GM21737 (cell line): ENCODE results near the gene BCAS3.

Experiments
- ATAC-seq: cut with Tn5 transposase; IDR thresholded peaks from one replicate; pipeline ENCODE4 v1.9.1; 2021; ENCODE audit warnings: mild to moderate bottlenecking, moderate library complexity; ENCODE audit not compliant: unreplicated experiment

The BCAS3 gene

GRCh38 chr17:61412860-61413660, 735.4 kb downstream of the BCAS3 start:
- no peak for ATAC-seq

DNA sequence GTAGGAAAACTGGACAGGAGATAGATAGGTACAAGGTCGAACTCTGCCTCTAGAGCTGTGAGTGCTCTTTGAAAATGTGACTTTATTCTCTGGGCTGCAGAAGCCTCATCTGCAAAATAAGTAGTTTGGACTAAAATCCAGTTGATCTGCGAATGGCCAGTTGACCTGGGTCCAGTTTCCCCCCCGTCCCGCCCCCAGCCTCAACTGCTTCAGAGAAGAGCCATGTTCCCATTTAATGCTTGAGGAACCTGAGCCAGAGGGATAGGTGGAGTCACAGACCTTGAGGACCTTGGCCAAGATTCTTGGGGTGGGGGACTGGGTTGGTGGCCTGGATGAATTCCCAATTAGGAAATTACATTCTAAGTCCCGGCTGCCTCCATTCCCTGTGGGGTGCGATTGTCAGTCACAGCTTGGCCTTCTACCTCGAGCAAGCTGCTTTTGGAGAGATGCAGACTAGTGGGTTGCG, 736.0 kb downstream of the BCAS3 start:
- ATAC-seq, result no peak

DNA sequence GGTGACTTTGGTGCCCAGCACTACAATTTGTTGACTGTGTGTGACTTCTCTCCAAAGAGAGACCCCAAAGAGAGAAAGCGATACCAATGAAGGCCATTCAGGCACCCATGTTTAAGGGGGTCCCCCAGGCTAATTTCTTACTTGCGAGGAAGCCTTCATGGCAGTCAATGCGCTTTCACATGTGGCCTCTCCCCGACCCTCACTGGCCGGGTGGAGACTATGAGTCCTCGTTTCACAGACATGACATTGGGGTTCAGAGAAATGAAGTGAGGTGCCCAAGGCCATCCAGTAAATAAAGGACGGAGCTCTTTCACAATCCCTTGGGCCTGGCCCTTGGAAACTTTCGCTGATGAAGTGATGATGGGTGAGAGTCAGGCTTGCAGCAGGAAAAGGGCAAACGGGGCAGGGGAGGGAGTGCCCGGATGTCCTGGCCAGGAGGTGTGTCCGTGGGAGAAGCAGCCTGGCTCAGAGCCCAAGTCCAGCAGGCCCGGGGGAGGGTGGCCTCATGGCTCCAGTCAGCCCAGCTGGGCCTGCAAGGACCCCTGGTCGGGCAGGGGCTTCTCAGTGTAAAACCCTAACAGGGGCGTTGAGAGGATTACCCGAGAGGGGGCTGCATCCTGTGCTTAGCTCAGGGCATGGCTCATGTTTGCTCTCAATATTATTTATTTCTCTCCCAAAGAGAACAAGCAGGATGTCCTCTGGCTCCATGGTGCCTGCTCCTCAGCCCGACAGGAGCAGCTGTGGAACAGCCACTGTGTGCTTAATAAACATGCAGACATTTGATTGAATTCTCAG, 736.7 kb downstream of the BCAS3 start:
- no peak for ATAC-seq

DNA sequence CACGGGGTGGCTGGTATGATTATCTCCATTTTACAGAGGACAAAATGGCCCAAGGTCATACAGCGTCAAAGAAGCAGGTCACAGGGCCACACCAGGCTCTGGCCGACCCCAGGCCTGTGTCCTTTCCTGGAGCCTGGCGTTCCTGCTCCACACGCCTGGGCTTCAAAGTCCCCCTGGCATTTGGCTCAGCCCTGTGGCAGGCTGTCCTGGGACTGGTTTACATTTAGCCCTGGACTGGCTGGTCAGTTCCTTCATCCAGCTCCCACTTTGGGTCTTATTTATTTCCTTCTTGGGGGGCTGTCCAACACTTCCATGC, 737.2 kb downstream of the BCAS3 start:
- ATAC-seq, result no peak

DNA sequence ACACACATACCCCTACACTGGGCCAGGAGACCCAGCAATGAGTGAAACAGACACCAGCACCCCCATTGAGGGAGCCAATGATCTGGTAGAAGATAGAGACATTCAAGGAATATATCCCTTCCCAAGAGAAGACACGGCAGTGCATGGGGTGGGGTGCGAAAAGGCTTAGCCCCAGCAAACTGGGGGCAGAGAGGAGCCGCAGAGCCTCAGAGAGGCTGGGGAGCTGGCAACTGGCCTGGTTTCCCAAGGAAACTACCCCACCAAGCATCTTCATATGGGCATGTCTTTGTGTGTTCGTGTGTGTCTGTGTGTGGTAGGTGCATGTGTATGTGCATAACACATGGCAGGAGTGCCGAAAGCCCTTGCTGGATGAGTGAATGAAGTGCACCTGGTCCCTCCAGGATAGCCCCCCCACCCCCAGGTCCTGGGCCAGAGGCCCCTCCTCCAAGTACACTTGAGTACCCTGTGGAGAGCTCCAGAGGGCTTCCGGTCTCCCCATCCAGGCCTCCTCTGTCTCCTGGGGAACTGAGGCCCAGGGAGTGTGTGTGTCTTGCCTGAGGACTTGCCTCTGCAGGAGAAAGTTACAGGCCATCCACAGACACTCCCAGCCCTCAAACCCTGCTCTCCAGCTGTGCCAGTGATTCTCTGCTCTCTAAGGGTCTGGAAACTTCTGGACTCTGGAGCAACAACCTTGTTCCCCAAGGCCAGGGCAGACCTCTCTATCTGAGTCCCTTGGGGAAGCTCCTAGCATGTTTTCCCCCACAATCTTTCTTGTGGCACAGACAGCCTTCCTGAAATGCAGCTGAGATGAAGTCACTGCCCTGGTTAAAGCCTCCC, 737.9 kb downstream of the BCAS3 start:
- ATAC-seq, result no peak

GRCh38 chr17:61416211-61416539, 738.5 kb downstream of the BCAS3 start:
- no peak for ATAC-seq

GRCh38 chr17:61416540-61417363, 739.1 kb downstream of the BCAS3 start:
- ATAC-seq, result no peak

DNA sequence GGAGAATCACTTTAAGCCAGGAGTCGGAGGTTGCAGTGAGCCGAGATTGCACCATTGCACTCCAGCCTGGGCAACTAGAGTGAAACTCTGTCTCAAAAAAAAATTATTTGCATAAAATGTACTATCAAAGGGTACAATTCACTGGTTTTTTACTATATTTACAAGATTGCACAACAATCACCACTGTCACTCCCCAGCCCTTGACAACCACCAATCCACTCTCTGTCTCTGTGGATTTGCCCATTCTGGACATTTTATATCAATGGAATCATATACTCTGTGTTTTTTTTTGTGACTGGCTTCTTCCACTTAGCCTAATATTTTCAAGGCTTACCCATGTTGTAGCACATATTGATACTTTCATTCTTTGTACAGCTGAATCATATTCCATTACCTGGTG, 740.8 kb downstream of the BCAS3 start:
- ATAC-seq, result no peak

DNA sequence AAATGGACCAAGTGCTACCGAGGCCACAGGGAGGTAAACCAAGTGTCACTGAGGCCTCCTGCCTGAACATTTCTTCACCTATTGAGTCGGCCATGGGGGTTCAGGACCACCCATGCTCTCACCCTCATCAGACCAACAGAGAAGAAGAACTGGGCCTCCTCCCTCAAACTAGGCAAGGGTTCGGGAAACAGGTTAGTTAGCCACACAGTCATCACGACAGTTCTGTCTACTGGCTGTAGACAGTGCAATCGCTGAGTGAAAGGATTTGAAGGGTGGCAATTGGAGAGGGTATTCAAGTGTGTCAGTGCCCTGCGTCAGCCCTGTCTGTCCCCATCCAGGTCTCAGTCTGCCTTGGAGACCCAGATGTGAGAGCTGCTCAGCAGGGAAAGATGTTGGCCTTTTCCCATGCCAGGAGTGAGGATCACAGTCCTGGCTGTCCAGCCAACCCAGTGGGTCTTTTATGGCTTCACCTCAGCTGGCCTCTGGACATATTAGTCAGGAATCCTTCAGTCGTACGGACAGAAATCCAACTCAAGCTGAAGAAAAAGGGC, 741.9 kb downstream of the BCAS3 start:
- ATAC-seq, result no peak

DNA sequence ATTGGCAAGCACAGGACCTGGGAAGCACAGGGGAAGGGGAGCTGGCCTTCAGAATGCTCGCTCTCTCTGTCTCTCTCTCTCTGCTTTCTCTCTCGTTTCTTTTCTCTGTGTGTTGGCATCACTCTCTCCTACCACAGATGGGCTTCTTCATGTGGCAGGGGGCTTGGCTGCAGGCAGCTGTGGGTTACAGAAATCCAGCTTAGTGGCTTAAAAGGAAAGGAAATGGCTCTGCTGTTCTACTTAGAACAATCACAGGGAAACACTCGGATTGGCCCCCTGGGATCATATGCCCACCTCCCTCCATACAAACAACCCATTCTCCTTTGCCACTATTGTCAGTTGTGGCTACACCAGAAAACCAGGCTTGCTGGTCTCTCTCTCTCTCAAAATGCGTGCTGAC, 742.4 kb downstream of the BCAS3 start:
- ATAC-seq, result no peak

DNA sequence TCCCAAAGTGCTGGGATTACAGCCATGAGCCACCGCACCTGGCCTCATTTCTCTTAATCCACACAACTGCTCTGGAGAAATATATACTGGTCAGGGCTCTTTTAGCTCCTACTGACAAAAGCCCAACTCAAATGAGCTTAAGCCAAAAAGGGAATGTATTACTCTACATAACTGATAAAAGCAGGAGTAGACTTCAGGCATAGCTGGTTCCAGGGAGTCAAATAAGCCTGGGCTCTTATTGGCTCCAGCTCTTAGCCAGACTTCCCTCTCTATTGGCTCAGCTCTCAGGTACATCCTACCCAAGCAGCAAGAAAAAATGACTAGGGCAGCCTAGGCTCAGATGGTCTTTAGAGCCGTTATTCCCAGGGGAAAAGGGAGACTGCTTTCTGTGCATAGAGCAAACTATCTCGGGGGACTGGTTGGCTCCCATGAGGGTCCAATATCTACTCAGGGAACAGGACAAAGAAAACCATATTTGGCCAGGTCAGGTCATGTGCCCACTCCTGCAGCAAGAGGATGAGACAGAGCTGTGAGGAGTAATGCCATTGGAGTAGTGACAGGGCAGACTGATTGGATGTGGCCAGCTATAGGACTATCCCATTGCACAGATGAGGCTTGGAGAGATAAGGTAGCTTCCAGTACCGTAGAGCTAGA, 743.2 kb downstream of the BCAS3 start:
- no peak for ATAC-seq

DNA sequence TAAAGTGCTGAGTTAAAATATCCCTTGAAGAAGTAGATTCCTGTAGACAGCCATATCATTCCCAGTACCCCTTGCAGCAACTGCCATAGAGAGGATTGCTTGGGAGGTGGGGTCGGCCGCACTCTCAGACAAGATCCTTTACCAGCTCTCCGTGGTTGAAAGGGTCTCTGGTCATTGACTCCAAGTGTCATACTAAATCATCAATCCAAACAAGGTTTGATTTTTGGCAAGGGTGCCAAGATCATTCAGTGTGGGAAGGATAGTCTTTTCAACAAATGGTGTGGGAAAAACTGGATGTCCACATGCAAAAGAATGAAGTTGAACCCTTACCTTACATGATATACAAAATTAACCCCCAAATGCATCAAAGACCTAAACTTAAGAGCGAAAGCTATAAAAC, 743.8 kb downstream of the BCAS3 start:
- ATAC-seq, result no peak

DNA sequence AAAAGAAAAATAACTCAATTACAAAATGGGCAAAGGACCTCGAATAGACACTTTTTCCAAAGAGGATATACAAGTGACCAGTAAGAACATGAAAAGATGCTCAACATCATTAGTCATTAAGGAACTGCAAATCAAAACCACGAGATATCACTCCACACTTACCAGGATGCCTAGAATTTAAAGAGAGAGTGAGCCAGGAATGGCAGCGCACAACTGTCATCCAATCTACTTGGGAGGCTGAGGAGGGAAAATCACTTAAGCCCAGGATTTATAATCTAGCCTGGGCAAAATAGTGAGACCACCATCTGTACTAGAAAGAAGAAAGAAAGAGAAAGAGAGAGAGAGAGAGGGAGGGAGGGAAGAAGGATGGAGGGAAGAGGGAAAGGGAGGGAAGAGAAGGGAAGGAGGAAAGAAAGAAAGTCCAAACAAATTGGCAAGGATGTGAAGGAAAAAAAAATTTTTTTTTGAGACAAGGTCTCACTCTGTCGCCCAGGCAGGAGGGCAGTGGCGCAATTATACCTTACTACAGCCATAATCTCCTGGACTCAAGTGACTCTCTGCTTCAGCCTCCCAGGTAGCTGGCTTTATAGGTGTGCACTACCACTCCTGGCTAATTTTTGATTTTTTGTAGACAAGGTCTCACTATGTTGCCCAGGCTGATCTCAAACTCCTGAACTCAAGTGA, 744.6 kb downstream of the BCAS3 start:
- ATAC-seq, result no peak

DNA sequence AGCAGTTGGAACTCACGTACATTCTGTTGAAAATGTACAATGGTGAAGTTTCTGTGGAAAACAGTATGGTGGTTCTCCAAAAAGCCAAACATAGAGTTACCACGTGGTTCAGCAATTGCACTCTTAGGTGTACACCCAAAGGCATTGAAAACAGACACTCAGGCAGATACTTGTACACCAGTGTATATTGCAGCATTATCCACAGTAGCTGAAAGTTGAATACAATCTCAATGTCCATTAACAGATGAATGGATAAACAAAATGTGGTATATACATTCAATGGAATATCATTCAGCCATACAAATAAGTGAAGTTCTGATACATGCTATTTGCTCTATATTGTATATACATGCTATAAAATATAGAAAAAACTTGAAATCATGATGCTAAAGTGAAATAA, 745.2 kb downstream of the BCAS3 start:
- ATAC-seq, result no peak

DNA sequence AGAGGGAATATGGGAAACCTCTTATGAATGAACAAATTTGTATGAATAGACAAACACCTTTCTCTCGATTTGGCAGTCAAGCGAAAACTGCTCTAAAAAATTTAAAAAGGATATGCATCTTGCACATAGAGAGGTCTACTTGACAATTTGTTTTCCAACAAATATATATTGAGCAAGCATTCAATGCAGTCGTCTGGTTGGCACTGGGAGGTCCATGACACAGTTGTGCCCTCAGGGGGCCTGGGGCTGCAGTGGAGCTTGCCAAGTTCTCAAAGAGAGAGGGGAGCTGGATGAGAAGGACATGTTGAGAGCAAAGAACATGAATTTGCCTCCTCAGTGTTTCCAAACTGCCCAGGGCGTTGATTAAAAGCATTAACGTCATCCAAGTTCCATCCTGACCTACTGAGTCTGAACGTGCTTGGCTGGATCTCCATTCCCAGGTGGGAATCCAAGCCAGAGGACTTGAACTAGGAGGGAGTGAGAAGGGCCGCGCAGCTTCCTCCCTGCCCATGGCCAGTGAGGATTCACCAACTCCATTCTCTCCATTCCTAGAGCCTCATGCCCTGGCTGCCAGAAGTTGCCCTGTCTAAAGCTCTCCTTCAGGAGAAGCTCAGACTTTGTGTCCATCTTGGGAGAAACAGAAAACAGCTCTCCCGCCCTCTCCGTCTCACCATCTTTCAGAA, 746.5 kb downstream of the BCAS3 start:
- ATAC-seq, result no peak

DNA sequence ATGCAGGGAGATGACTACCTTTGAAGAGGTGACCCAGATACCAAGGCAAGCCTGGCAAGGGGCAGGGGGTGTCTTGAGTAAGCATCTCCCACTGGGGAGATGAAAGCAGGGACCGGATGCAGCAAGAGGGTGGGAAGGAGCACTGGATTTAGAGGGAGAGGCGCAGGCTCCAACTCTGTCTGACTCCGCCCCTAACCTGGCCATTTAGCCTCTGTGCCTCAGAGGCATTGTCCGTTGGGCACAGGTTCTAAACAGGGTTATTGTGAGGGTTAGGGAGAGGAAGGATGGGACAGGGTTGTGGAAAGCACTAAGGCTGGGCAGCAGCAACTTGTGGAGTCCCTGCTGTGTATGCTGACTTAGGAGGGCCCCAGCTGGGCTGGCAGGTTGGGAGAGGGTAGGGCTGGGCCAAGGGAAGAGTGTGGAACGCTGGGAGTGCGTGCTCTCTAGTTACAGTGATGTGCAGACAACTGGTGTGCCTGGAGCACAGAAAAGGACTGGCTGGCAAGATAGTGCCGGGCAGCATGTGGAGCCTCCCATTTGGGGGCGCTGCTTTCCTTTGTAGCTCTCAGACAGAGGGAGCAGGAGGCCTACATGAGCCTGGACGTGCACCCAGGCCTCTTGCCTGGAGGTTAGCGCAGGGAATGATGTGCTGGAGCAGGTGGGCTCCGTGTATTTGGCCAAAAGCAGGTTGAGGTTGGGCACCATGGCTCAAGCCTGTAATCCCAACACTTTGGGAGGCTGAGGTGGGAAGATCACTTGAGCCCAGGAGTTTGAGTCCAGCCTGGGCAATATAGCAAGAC, 748.2 kb downstream of the BCAS3 start:
- no peak for ATAC-seq

DNA sequence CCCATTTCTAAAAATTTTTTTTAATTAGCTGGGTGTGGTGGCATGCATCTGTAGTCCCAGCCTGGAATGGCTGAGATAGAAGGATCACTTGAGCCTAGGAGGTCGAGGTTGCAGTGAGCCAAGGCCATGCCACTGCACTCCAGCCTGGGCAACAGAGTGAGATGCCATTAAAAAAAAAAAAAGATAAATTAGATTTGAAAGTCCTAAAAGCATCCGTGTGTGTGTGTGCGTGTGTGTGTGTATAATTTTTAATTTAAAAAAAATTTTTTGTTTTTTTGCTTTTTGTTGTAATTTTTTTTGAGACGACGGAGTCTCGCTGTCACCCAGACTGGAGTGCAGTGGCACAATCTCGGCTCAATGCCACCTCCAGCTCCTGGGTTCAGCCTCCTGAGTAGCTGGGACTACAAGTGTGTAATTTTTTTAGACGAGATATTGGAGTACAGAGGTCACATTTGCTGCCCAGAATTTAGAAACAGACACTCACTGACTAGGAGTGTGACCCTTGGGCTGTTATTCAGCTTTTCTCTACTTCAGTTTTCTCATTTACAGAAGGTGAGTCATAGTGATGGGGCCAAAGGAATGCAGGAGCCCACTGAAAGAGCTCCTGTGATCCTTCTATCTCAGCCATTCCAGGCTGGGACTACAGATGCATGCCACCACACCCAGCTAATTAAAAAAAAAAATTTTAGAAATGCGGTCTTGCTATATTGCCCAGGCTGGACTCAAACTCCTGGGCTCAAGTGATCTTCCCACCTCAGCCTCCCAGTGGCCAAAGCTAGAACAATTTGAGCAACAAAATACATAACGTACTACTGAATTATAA, 749.0 kb downstream of the BCAS3 start:
- ATAC-seq, result no peak
